ENCODE data around the gene FRS2.
"Not testable (repeated sequence)": the region's sequence is repeated elsewhere in the genome, so short reads cannot be mapped to it uniquely, and the experiment has no call there.

Gene FRS2

DNA sequence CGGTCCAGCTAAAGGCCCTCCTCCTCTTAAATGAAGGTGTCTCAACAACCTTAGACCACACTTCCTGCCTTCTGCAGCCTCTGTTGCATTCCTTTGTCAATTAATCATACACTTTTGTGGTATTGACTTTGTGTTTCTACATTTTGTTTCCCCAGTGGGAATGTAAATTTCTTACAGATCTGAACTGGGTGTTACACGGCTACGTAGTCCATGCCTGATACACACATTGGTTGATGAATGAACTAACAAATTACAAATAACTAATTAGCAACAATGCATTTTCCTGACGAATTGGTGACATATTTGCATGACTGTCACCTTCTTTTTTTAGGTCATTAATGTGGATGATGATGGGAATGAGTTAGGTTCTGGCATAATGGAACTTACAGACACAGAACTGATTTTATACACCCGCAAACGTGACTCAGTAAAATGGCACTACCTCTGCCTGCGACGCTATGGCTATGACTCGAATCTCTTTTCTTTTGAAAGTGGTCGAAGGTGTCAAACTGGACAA lies 99.9 kb downstream of the FRS2 start:
- in situ Hi-C loops (cut with HindIII; ENCODE audit: low sequenced_read_pairs) = no loop called here

DNA sequence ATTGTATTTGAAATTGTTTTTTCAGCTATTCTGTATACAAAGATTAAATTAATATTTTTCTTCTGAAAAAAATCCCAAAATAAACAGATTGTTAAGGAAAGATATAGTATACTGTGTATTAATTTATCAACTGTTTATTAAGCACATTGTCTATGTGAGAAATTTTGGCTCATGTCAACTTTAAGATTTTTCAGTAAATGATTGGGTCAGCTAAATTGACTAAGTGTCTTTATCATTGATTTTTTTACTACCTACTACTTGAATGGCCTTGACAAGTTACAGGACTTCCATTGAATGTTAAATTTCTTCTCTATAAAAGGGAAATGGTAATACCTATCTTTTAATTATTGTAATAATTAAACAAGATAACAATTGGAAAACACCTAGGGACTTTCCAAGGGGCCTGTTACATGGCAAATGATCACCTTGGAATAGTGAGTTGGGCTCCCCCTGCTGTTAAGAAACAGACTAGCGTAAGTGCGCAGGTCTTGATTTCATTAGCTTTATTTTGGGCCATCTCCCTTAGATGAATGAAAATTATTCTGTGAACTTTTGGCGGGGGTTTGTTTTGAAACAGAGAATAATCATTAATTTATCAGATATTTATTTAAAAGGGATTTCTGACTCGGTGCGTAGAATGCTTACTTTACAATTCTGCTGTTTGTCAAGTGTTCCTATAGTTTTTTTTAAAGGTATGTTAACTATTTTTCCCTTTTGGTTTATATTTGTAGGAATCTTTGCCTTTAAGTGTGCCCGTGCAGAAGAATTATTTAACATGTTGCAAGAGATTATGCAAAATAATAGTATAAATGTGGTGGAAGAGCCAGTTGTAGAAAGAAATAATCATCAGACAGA lies 100.6 kb downstream of the FRS2 start:
- in situ Hi-C loops (cut with HindIII; ENCODE audit: low sequenced_read_pairs) = no loop called here

GRCh38 chr12:69575346-69575745 lies 105.2 kb downstream of the FRS2 start:
- in situ Hi-C loops (cut with HindIII; ENCODE audit: low sequenced_read_pairs) = no loop called here

DNA sequence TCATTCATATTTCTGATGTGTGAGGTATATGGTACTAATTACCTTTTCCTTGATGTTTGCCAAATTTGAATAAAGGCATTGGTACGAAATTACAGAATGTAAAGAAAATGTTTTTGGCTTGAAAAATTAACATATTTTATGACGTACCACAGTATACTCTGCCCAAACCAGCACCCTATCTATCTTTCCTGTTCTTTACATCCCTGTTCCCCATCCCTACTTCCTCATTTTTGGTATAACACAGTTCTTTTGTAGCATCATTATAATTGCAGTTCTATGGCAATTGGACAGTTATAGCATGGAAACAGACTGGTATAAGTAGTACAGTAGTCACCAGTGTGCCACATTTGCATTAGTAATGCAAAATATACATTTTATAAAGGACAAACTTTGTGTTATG lies 108.1 kb downstream of the FRS2 start:
- in situ Hi-C loops (cut with HindIII; ENCODE audit: low sequenced_read_pairs) = no loop called here

DNA sequence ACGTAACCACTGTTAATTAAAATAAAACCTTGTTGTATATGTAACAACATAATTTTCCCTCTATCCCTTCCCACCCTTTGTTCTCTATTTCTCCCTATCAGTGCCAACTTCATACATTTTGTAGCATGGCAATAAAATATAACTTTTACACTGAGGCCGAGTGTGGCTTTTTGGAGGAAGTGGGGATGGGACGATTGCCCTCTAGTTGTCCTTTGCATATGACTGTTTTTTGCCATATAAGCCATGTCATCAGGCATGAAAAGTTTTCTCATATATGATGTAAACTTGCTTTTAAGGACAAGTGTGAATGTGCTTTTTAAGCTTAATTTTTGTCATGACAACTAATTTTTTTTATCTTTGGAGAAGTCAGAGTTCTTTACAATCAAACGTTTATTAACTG lies 108.8 kb downstream of the FRS2 start:
- in situ Hi-C loops (cut with HindIII; ENCODE audit: low sequenced_read_pairs) = no loop called here

DNA sequence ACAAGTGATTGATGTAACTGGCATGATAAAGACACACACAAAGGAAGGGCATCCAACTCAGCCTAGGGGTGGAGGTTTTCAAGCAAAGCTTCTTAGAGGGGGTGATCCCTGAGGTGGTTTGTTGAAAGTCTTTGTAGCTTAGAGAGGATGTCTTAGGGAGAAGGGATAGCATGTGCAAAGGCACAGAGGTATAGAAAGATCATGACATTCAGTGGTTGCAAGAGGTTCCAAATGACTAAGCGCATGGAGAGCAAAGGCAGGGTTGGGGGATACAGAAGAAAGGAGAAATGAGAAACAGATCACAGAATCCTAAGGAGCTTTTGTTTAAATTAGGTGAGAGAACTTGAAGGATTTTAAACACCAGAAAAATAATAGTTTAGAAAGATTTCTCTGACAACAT lies 109.9 kb downstream of the FRS2 start:
- in situ Hi-C loops (cut with HindIII; ENCODE audit: low sequenced_read_pairs) = no loop called here

GRCh38 chr12:69583203-69583602 lies 113.0 kb downstream of the FRS2 start:
- in situ Hi-C loops (cut with HindIII; ENCODE audit: low sequenced_read_pairs) = no loop called here

DNA sequence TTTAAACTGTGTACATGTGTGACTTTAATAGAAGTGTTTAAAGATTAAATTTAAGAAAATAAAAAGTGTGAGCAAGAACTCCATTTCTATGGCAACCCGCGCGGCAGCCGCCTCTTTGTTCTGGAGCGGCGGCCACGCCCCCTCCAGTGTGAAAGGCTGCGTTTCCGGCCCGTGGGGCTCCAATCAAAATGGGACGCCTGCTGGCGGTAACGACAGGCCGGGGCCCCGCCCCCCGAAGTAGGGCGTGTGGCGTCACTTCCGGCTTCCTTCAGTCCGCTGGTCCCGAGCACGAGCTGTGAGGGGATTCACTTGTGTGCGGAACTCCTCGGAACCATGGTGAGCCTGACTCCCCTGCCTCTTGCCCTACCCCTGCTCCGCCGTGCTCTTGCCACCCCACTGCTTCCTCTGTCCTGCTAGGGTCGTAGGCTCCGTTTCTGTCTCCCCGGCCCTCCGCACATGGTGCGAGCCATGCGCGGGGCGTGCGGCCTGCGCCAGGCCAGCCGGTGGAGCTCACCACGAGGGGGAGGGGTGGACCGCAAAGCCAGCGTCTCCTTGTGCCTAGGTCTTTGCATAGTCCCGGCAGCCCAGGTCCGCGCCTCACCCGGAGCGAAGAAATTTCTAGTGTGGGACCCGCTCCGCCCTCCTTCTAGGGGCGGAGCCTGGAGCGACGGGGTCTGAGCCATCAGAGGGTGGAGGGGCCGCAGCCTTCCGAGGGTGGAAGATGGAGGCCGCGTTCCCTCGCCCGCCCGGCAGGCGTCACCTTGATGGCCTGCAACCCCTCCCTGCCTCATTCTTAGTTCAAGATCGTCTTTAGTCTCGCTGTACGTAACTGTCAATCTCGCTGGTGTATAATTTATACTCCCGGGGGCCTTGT lies 115.2 kb downstream of the FRS2 start, which contains the start of gene CCT2:
Gene CCT2 (plus strand): TSS at position 271 of the 874 bp plus-strand sequence. CDS start 63 bp downstream, at position 334.
- in situ Hi-C loops (cut with HindIII; ENCODE audit: low sequenced_read_pairs) = no loop called here

GRCh38 chr12:69588527-69588926 lies 118.3 kb downstream of the FRS2 start:
- in situ Hi-C loops (cut with HindIII; ENCODE audit: low sequenced_read_pairs) = no loop called here

- in situ Hi-C loops (cut with HindIII; ENCODE audit: low sequenced_read_pairs) = no loop called here
Observed at GRCh38 chr12:69589082-69589481, 118.9 kb downstream of the FRS2 start.

- in situ Hi-C loops (cut with HindIII; ENCODE audit: low sequenced_read_pairs) = no loop called here
Observed at GRCh38 chr12:69595689-69596088, 125.5 kb downstream of the FRS2 start.

DNA sequence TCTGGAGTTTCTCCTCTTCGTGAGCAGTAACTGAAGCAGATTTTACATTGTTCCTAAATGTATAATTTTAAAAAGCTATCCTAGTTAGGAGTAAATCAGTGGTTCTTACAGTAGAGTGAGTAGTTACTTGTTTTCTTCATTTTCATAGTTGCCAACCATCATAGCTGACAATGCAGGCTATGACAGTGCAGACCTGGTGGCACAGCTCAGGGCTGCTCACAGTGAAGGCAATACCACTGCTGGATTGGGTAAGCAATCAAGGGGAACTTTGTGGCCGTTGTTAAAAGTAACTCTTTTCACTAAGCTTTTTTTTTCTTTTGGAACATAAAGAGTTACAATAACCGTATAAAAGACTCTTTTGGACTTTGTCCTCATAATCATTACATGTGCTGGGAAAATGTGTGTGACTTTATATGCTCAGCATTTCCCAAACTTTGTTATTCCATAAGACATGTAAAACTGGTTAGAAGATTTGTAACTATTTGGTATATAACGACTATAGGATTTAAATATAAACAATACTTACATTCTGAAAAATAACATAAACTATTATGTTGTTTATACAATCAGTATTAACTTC lies 128.1 kb downstream of the FRS2 start:
- in situ Hi-C loops (cut with HindIII; ENCODE audit: low sequenced_read_pairs) = no loop called here

- in situ Hi-C loops (cut with HindIII; ENCODE audit: low sequenced_read_pairs) = no loop called here
Observed at GRCh38 chr12:69600804-69601203, 130.6 kb downstream of the FRS2 start.

DNA sequence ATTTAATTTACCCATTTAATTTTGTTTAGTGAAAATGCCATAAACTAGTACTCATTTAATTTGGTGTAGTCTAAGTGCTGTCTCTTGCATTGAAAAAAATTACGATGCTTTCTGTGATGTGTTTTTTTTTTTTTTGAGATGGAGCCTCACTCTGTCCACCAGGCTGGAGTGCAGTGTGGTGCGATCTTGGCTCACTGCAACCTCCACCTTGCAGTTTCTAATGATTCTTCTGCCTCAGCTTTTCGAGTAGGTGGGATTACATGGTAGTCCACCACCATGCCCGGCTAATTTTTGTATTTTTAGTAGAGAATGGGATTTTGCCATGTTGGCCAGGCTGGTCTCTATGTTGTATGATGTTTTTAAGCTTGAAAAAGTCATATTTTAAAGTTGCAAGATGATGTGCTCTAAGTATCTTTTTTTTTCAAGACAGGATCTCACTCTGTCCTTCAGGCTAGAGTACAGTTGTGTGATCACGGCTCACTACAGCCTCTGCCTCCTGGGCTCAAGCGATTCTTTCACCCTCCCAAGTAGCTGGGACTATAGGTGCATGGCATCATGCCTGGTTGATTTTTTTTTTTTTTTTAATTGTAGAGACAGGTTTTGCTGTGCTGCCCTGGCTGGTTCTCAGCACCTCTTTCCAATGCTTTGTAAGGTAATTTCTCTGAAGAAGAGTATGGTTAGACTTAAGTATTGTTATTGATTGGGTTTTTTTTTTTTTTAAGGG lies 131.9 kb downstream of the FRS2 start:
- in situ Hi-C loops (cut with HindIII; ENCODE audit: low sequenced_read_pairs) = no loop called here

DNA sequence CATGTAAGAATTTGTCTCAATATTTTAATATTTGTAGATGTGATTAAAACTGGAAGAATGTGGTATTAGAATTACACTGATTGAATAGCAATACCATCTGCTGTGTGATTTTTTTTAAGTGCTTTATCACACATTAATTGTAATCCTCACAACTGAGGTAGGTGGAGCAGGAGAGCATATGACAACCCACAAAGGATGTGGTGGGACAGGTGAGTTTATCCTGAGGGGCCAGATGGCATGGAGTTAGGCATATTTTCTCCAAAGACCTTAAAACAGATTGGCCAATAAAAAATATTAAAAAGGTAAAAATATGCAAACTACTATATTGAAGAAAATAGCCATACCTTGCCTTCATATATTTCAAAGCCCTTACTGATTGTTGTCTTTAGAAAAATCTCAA lies 132.8 kb downstream of the FRS2 start:
- in situ Hi-C loops (cut with HindIII; ENCODE audit: low sequenced_read_pairs) = no loop called here

DNA sequence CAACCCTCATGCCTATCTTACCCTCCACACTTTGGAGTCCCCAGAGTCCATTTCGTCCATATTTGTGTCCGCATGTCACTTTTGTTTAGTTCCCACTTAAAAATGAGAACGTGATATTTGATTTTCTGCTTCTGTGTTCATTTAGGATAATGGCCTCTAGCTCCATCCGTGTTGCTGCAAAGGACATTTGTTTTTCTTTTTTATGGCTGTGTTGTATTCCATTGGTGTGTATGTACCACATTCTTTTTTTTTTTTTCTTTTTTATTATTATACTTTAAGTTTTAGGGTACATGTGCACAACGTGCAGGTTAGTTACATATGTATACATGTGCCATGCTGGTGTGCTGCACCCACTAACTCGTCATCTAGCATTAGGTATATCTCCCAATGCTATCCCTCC lies 133.4 kb downstream of the FRS2 start:
- in situ Hi-C loops (cut with HindIII; ENCODE audit: low sequenced_read_pairs) = not testable (repeated sequence)

DNA sequence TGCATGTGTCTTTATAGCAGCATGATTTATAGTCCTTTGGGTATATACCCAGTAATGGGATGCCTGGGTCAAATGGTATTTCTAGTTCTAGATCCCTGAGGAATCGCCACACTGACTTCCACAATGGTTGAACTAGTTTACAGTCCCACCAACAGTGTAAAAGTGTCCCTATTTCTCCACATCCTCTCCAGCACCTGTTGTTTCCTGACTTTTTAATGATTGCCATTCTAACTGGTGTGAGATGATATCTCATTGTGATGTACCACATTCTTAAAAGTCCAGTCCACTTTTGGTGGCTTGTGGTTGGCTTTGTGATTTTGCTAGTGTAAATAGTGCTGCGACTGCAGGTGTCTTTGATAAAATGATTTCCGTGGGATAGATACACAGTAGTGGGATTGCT lies 134.1 kb downstream of the FRS2 start:
- in situ Hi-C loops (cut with HindIII; ENCODE audit: low sequenced_read_pairs) = not testable (repeated sequence)

DNA sequence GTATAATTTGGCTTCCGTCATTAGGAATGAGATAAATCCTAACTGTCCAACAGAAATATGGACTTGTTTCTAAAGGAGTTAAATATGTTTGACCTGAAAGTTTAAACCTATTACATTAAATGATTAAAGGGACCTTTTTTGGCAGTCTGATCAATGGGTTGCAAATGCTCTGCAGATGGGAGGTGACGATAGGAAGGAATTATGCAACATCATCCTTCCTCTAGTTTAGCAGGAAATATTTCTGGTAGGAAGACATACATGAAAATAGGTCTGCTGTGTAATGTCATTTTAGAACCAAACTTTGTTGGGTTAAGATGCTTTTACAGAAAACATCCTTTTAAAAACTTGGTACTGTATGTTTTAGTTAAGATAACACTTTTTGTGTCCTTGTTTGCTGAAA lies 137.9 kb downstream of the FRS2 start:
- in situ Hi-C loops (cut with HindIII; ENCODE audit: low sequenced_read_pairs) = no loop called here

GRCh38 chr12:69610126-69610525 lies 139.9 kb downstream of the FRS2 start:
- in situ Hi-C loops (cut with HindIII; ENCODE audit: low sequenced_read_pairs) = no loop called here

DNA sequence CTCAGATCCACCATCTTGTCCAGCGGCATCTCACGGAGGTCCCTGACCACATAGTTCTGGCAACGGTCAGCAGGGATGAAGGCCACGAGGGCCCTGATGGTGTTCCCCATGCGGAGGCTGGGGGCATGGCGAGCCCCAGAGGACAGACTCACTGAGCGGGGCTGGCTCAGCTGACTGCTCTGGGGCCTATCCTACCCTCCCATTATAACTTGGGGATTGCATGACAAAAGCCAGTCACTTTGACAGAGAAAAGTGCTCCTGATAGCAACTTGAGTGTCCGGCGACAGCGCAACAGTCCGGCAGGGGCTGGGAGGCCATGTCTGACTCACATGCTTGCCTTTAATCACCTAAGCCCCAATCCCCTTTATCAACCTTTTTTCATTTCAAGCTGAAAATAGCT lies 140.5 kb downstream of the FRS2 start, which contains the start of gene LRRC10:
Gene LRRC10 (minus strand): TSS at position 179 of the 400 bp plus-strand sequence. CDS start 69 bp downstream, at position 110.
- in situ Hi-C loops (cut with HindIII; ENCODE audit: low sequenced_read_pairs) = no loop called here

All from DLD1 (cell line).